Fibroblast of lung (primary cell): ENCODE measurements around the gene GRIK2. TPM values are rescaled to one million over a fixed set of nuclear protein-coding genes. Genes with fewer than 3 reads are reported as not detected.
A peak's percentile ranks its signal among the peaks of the same experiment; 100 is the strongest.

Experiments used
- DNase-seq, 2 donors: peaks; one replicate each; pipeline versions ENCODE4 v3.0.0 to v3.0.0-alpha.2; 2010; ENCODE audit warnings: low read depth in 2 of 2
- H2AFZ ChIP-seq: 2 replicates; pipeline ENCODE4 v1.5.1; 2012; ENCODE audit warnings: low read length, control low read depth, inconsistent platforms
- H3K27ac ChIP-seq: 2 replicates; pipeline ENCODE4 v1.5.1; 2011; ENCODE audit warnings: low read length, control low read depth; ENCODE audit not compliant: insufficient read depth
- H3K27me3 ChIP-seq: 2 replicates; pipeline ENCODE4 v1.5.1; 2011; ENCODE audit warnings: mild to moderate bottlenecking, low read length; ENCODE audit not compliant: control insufficient read depth, insufficient read depth
- H3K36me3 ChIP-seq: 2 replicates; pipeline ENCODE4 v1.5.1; 2011; ENCODE audit warnings: low read length; ENCODE audit not compliant: control insufficient read depth, insufficient read depth
- H3K4me1 ChIP-seq: 2 replicates; pipeline ENCODE4 v1.5.1; 2011; ENCODE audit warnings: low read length; ENCODE audit not compliant: control insufficient read depth, insufficient read depth; ENCODE audit errors: extremely low read depth
- H3K4me2 ChIP-seq: 2 replicates; pipeline ENCODE4 v1.5.1; 2011; ENCODE audit warnings: low read length, control low read depth; ENCODE audit not compliant: insufficient read depth; ENCODE audit errors: extremely low read depth
- H3K4me3 ChIP-seq, 4 experiments: fragments of 200-600 bp in 1 of 4; sonication (generic) in 1 of 4; replicated peaks in 1 of 4; 2 replicates each; pipeline ENCODE4 v1.5.1; 2011 to 2016; ENCODE audit warnings: low read length in 4 of 4, low read depth in 3 of 4, mild to moderate bottlenecking in 3 of 4, control low read depth in 2 of 4, inconsistent platforms in 1 of 4, mixed read lengths in 1 of 4; ENCODE audit not compliant: insufficient read depth in 1 of 4; ENCODE audit errors: control extremely low read depth in 1 of 4
- H3K79me2 ChIP-seq: 2 replicates; pipeline ENCODE4 v1.5.1; 2012; ENCODE audit warnings: mild to moderate bottlenecking, low read length, inconsistent platforms; ENCODE audit not compliant: control insufficient read depth, insufficient read depth
- H3K9ac ChIP-seq: 2 replicates; pipeline ENCODE4 v1.5.1; 2011; ENCODE audit warnings: mild to moderate bottlenecking, low read length, control low read depth; ENCODE audit not compliant: insufficient read depth
- H3K9me3 ChIP-seq: 2 replicates; pipeline ENCODE4 v1.5.1; 2012; ENCODE audit warnings: low read depth, low read length; ENCODE audit not compliant: control insufficient read depth, insufficient read depth
- H4K20me1 ChIP-seq: 2 replicates; pipeline ENCODE4 v1.5.1; 2011; ENCODE audit warnings: low read length; ENCODE audit not compliant: control insufficient read depth, insufficient read depth; ENCODE audit errors: extremely low read depth
- EZH2 ChIP-seq: IDR thresholded peaks from 2 replicates; pipeline ENCODE4 v1.5.1; 2012; ENCODE audit warnings: low read length, control low read depth, mild to moderate bottlenecking; ENCODE audit errors: missing control alignments
- polyA plus RNA-seq, 2 donors: library from polyadenylated mRNA; depleted of rRNA in 1 of 2; stranded (reverse) in 1 of 2; unstranded in 1 of 2; fragments of >200 nt; gene quantifications; 2 replicates each; pipeline ENCODE4 v1.2.1, GENCODE V29; 2011 to 2012; ENCODE audit warnings: missing spikeins in 1 of 2
- total RNA-seq: library from RNA; depleted of rRNA; stranded (reverse); fragments of >200 nt; gene quantifications from 2 replicates; pipeline ENCODE4 v1.2.1, GENCODE V29; 2014
- TF ChIP-seq, protein P1 (sequence below), 2 donors: IDR thresholded peaks in 1 of 2; conservative IDR thresholded peaks in 1 of 2; 1 replicate in 1 of 2; 2 replicates in 1 of 2; pipeline ENCODE4 v1.5.1; 2011 to 2012; ENCODE audit warnings: low read length in 2 of 2, control low read depth in 1 of 2, inconsistent platforms in 1 of 2, low read depth in 1 of 2, mild to moderate bottlenecking in 1 of 2

GRIK2 gene
- total and polyA plus RNA-seq, 2 donors (not counting 1 experiment from before 2014, with no cell fraction given): 0.33 to 0.40 TPM

GRCh38 chr6:101386982-101387381, 6.5 kb upstream of the GRIK2 start:
- no peaks in the 10 kb centered on the region for H3K79me2 ChIP-seq
- H2AFZ ChIP-seq: no peak overlapping the region
- H3K9ac ChIP-seq: no peak overlapping the region
- no peak overlapping the region for H3K27ac ChIP-seq
- H3K4me2 ChIP-seq: no peak overlapping the region
- H3K9me3 ChIP-seq: no peaks in the 10 kb centered on the region
- no peak for TF ChIP-seq EZH2
- TF ChIP-seq, protein P1, sequence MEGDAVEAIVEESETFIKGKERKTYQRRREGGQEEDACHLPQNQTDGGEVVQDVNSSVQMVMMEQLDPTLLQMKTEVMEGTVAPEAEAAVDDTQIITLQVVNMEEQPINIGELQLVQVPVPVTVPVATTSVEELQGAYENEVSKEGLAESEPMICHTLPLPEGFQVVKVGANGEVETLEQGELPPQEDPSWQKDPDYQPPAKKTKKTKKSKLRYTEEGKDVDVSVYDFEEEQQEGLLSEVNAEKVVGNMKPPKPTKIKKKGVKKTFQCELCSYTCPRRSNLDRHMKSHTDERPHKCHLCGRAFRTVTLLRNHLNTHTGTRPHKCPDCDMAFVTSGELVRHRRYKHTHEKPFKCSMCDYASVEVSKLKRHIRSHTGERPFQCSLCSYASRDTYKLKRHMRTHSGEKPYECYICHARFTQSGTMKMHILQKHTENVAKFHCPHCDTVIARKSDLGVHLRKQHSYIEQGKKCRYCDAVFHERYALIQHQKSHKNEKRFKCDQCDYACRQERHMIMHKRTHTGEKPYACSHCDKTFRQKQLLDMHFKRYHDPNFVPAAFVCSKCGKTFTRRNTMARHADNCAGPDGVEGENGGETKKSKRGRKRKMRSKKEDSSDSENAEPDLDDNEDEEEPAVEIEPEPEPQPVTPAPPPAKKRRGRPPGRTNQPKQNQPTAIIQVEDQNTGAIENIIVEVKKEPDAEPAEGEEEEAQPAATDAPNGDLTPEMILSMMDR (conservative IDR thresholded peaks at IDR 0.05 in 1 of 2, IDR thresholded peaks at IDR 0.05 in 1 of 2; ENCODE audit: low read depth in 1 of 2, low read length in 2 of 2): no peak
- no peaks in the 10 kb centered on the region for H3K4me1 ChIP-seq
- no peaks in the 10 kb centered on the region for H3K36me3 ChIP-seq
- H3K4me3 ChIP-seq: no peak overlapping the region
- H3K27me3 ChIP-seq: no peaks in the 10 kb centered on the region
- no peaks in the 10 kb centered on the region for H4K20me1 ChIP-seq
- DNase-seq: no peak

DNA sequence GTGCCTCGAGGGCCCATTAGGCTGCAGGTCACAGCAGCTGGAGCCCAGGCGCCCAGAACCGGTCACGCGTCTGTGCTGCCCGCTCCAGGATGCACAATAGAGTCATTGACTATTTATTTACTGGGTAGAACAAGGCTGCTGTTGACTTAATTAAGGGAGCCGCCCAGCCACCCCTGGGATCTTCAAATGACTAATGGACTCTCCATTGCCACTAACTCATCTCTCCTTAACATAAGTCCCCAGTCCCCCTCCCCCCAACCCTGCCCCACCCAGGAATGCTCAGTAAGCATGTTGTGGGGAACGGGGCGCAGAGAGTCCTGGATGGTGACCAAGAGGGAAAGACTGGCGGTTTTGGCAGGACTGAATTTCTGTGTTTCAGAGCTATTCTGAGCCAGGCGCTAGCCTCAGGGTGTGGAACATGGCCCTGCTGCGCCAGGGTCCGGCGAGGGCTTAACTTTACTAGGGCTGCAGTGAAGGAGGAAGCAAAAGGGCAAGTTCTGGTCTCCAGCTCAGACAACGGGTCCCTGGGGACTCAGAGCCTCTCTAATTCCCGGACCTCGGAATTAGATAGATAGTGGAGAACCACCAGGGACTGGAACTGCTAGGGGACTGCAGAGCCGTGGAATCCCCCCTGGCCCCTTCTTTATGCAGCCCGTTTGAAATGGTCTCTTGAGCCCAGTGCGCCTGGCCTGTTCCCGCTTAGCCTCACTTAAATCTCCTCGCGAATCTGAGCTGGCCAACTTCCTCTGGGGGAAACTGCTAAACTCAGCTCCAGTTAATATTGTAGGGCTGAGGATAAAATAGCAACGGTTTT, 1.5 kb upstream of the GRIK2 start:
- peaks cover 2% of the 10 kb centered on the region for H3K27me3 ChIP-seq
- no peaks in the 10 kb centered on the region for H3K79me2 ChIP-seq
- no peaks in the 10 kb centered on the region for H3K36me3 ChIP-seq
- no peak overlapping the region for H3K9ac ChIP-seq
- H2AFZ ChIP-seq: no peak overlapping the region
- H3K27ac ChIP-seq: no peak overlapping the region
- no peaks in the 10 kb centered on the region for H3K4me1 ChIP-seq
- TF ChIP-seq, protein P1 (conservative IDR thresholded peaks at IDR 0.05 in 1 of 2, IDR thresholded peaks at IDR 0.05 in 1 of 2; ENCODE audit: low read depth in 1 of 2, low read length in 2 of 2): no peak
- H4K20me1 ChIP-seq: no peaks in the 10 kb centered on the region
- no peaks in the 10 kb centered on the region for H3K9me3 ChIP-seq
- H3K4me3 ChIP-seq: no peak overlapping the region
- no peak overlapping the region for H3K4me2 ChIP-seq
- peak in 1 of 2 donors; percentile 15 for DNase-seq

DNA sequence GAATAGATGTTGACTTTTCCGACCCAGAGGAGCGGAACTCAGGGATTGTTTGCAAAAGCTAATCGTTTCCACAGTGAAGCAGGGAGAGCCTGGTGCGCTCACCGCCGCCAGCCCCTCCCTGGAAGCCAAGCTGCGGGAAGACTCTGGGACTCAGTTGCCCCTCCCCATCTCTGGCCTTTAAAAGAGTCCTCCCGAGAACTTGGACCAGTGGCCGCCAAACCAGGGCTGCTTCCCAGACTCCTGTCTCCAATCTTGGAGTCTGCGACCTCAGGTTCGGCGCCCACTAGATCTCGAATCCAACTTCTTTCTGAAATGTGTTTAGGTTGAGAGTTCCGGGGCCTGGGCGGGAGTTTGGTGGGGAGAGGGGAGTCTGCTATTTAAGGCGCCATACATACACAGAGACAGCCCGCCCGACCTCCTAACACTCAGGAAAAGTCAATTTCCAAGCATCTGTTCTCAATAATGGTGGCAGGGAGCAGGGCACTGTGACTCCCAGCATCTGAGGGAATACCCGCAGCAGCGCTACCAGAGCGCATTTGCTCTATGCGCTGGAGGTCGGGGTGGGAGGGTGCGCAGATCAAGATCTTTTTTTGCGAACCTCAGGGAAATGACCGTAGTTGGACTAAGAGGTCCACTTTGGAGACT, 800 bp upstream of the GRIK2 start:
- H3K4me3 ChIP-seq: peak overlapping the region in 2 of 4 experiments; percentile 38 to 50
- H3K36me3 ChIP-seq: no peaks in the 10 kb centered on the region
- no peak overlapping the region for H3K27ac ChIP-seq
- DNase-seq: no peak
- no peak overlapping the region for H3K9ac ChIP-seq
- H3K27me3 ChIP-seq: peaks cover 2% of the 10 kb centered on the region
- no peaks in the 10 kb centered on the region for H3K79me2 ChIP-seq
- TF ChIP-seq, protein P1 (conservative IDR thresholded peaks at IDR 0.05 in 1 of 2, IDR thresholded peaks at IDR 0.05 in 1 of 2; ENCODE audit: low read depth in 1 of 2, low read length in 2 of 2): no peak
- TF ChIP-seq EZH2: no peak
- no peaks in the 10 kb centered on the region for H3K9me3 ChIP-seq
- H2AFZ ChIP-seq: no peak overlapping the region
- H3K4me2 ChIP-seq: peak overlapping the region; percentile 25
- no peaks in the 10 kb centered on the region for H4K20me1 ChIP-seq
- no peaks in the 10 kb centered on the region for H3K4me1 ChIP-seq
